SK-N-SH (cell line): Measurements from ENCODE around the gene OXT. TPM values are rescaled to one million over a fixed set of nuclear protein-coding genes. Genes with fewer than 3 reads are reported as not detected.

Experiments used
- CTCF ChIA-PET: fragments of 300-600, 350-600 bp; formaldehyde crosslinking; extraction: SDS; loops from one replicate; lab custom pipeline; 2021; lab: Yijun Ruan, JAX
- POLR2A ChIA-PET: fragments of 350-600 bp; sonication (Branson Sonifier 250); formaldehyde crosslinking; extraction: SDS; loops from one replicate; lab custom pipeline; 2020; ENCODE audit warnings: antibody characterized with exemption, inconsistent platforms; lab: Yijun Ruan, JAX
- DNase-seq: peaks from one replicate; pipeline ENCODE4 v3.0.0; 2012
- H2AFZ ChIP-seq: fragments of 200-600 bp; sonication (generic); 2 replicates; pipeline ENCODE4 v1.8.1; 2016; ENCODE audit warnings: antibody characterized with exemption, mild to moderate bottlenecking, low read depth
- H3F3A ChIP-seq: fragments of 200-600 bp; sonication (generic); replicated peaks from 2 replicates; pipeline ENCODE3; 2016; ENCODE audit warnings: antibody characterized with exemption, mild to moderate bottlenecking; ENCODE audit not compliant: insufficient read depth
- H3K27ac ChIP-seq, 2 experiments: fragments of 200-500 bp in 1 of 2; fragments of 200-600 bp in 1 of 2; sonication (Bioruptor generic) in 1 of 2; sonication (generic), shearing (Covaris generic) in 1 of 2; 2 replicates each; pipeline versions ENCODE4 v1.5.1 to v1.6.1; 2014 to 2016; ENCODE audit warnings: low read depth in 2 of 2, inconsistent platforms in 1 of 2, low read length in 1 of 2, mild to moderate bottlenecking in 1 of 2, mixed read lengths in 1 of 2
- H3K27me3 ChIP-seq: fragments of 200-600 bp; sonication (generic), shearing (Covaris generic); 2 replicates; pipeline ENCODE4 v1.6.1; 2016; ENCODE audit warnings: mixed run types; ENCODE audit not compliant: insufficient read depth
- H3K36me3 ChIP-seq, 2 experiments: fragments of 200-500 bp in 1 of 2; fragments of 200-600 bp in 1 of 2; sonication (Bioruptor generic) in 1 of 2; sonication (generic) in 1 of 2; replicated peaks in 1 of 2; 2 replicates each; pipeline versions ENCODE3 to v1.5.1; 2014 to 2016; ENCODE audit warnings: low read length in 1 of 2, mild to moderate bottlenecking in 1 of 2; ENCODE audit not compliant: insufficient read depth in 2 of 2, control insufficient read depth in 1 of 2
- H3K4me1 ChIP-seq, 2 experiments: fragments of 200-500 bp in 1 of 2; fragments of 200-600 bp in 1 of 2; sonication (Bioruptor generic) in 1 of 2; sonication (generic), shearing (Covaris generic) in 1 of 2; 2 replicates each; pipeline versions ENCODE4 v1.5.1 to v1.6.1; 2014 to 2016; ENCODE audit warnings: low read depth in 1 of 2, low read length in 1 of 2, mixed run types in 1 of 2; ENCODE audit not compliant: insufficient read depth in 2 of 2, control insufficient read depth in 1 of 2
- H3K4me2 ChIP-seq: fragments of 200-600 bp; sonication (generic), shearing (Covaris generic); 2 replicates; pipeline ENCODE4 v1.6.1; 2017; ENCODE audit warnings: mixed run types
- H3K4me3 ChIP-seq, 2 experiments: fragments of 200-500 bp in 1 of 2; fragments of 200-600 bp in 1 of 2; sonication (Bioruptor generic) in 1 of 2; sonication (generic), shearing (Covaris generic) in 1 of 2; 2 replicates each; pipeline versions ENCODE4 v1.5.1 to v1.8.1; 2014 to 2016; ENCODE audit warnings: low read depth in 2 of 2, inconsistent platforms in 1 of 2, low read length in 1 of 2, mild to moderate bottlenecking in 1 of 2, mixed read lengths in 1 of 2, moderate library complexity in 1 of 2
- H3K79me2 ChIP-seq: fragments of 200-600 bp; sonication (generic); 2 replicates; pipeline ENCODE4 v1.8.1; 2017; ENCODE audit warnings: mild to moderate bottlenecking; ENCODE audit not compliant: insufficient read depth
- H3K9ac ChIP-seq: fragments of 200-600 bp; sonication (generic); 2 replicates; pipeline ENCODE4 v1.6.1; 2017; ENCODE audit warnings: mixed run types
- H3K9me2 ChIP-seq: fragments of 200-600 bp; sonication (generic); 2 replicates; pipeline ENCODE4 v1.6.1; 2017; ENCODE audit warnings: mixed run types
- H3K9me3 ChIP-seq: fragments of 200-600 bp; sonication (generic); 2 replicates; pipeline ENCODE4 v1.6.1; 2017; ENCODE audit warnings: mixed run types, mild to moderate bottlenecking, moderate library complexity
- H4K20me1 ChIP-seq: fragments of 200-600 bp; sonication (generic); 2 replicates; pipeline ENCODE4 v1.6.1; 2017; ENCODE audit warnings: mild to moderate bottlenecking, mixed run types; ENCODE audit not compliant: insufficient read depth
- ELF1 ChIP-seq: IDR thresholded peaks from 2 replicates; pipeline ENCODE4 v1.4.0; 2012
- EZH2phosphoT487 ChIP-seq: fragments of 200-600 bp; sonication (generic); IDR thresholded peaks from 2 replicates; pipeline ENCODE4 v1.6.1; 2017; ENCODE audit warnings: low read depth, mixed run types, mild to moderate bottlenecking, antibody characterized with exemption, moderate library complexity, borderline replicate concordance
- FOSL2 ChIP-seq: IDR thresholded peaks from 2 replicates; pipeline ENCODE4 v1.4.0; 2012; ENCODE audit warnings: low read depth, mild to moderate bottlenecking, moderate library complexity, borderline replicate concordance
- FOXM1 ChIP-seq: IDR thresholded peaks from 2 replicates; pipeline ENCODE4 v1.4.0; 2012; ENCODE audit warnings: low read depth, mild to moderate bottlenecking
- GABPA ChIP-seq: IDR thresholded peaks from 2 replicates; pipeline ENCODE4 v1.4.0; 2012; ENCODE audit warnings: low read depth, mild to moderate bottlenecking
- GATA2 ChIP-seq: sonication (generic); formaldehyde crosslinking; IDR thresholded peaks from 2 replicates; pipeline ENCODE4 v1.5.0; 2020; ENCODE audit warnings: mild to moderate bottlenecking, missing genetic modification reagents
- MEF2A ChIP-seq: IDR thresholded peaks from 2 replicates; pipeline ENCODE4 v1.4.0; 2012; ENCODE audit warnings: low read depth, borderline replicate concordance
- NFIC ChIP-seq: IDR thresholded peaks from 2 replicates; pipeline ENCODE4 v1.4.0; 2012; ENCODE audit warnings: borderline replicate concordance
- RCOR1 ChIP-seq: fragments of 150-350 bp; IDR thresholded peaks from 2 replicates; pipeline ENCODE4 v1.6.1; 2017; ENCODE audit warnings: antibody characterized with exemption, low read length
- RFX5 ChIP-seq: IDR thresholded peaks from 2 replicates; pipeline ENCODE4 v1.6.1; 2012; ENCODE audit warnings: mild to moderate bottlenecking, improper control_type of control experiment, low read length
- SIN3A ChIP-seq: IDR thresholded peaks from 2 replicates; pipeline ENCODE4 v1.6.1; 2012; ENCODE audit warnings: low read depth, mild to moderate bottlenecking, low read length, moderate library complexity, borderline replicate concordance
- TCF12 ChIP-seq: IDR thresholded peaks from 2 replicates; pipeline ENCODE4 v1.4.0; 2012
- WGBS: methylation state at CpG from one replicate; pipeline ENCODE4 v1.1.6; 2017; ENCODE audit warnings: low lambda C conversion rate; 5-methylcytosine and 5-hydroxymethylcytosine counted together
- polyA plus RNA-seq, 3 experiments: library from polyadenylated mRNA; depleted of rRNA; stranded (reverse); fragments of >200 nt; gene quantifications; 2 replicates each; pipeline ENCODE4 v1.2.3, GENCODE V29; 2012
- TF ChIP-seq, protein P1 (sequence below): IDR thresholded peaks from 2 replicates; pipeline ENCODE4 v1.4.0; 2012; ENCODE audit warnings: low read depth, borderline replicate concordance
- TF ChIP-seq, protein P2 (sequence below): fragments of 200-600 bp; sonication (generic); IDR thresholded peaks from 2 replicates; pipeline ENCODE4 v1.6.1; 2017; ENCODE audit warnings: antibody characterized with exemption, mild to moderate bottlenecking, moderate library complexity
- TF ChIP-seq, protein P3 (sequence below): IDR thresholded peaks from 2 replicates; pipeline ENCODE4 v1.4.0; 2012; ENCODE audit warnings: low read depth, borderline replicate concordance
- TF ChIP-seq, protein P4 (sequence below): IDR thresholded peaks from 2 replicates; pipeline ENCODE4 v1.6.1; 2012; ENCODE audit warnings: mild to moderate bottlenecking, low read depth, low read length, moderate library complexity

Gene OXT
- polyA plus RNA-seq, 1 of the 3 experiments (the other 2 are of a cell fraction) = not detected

DNA sequence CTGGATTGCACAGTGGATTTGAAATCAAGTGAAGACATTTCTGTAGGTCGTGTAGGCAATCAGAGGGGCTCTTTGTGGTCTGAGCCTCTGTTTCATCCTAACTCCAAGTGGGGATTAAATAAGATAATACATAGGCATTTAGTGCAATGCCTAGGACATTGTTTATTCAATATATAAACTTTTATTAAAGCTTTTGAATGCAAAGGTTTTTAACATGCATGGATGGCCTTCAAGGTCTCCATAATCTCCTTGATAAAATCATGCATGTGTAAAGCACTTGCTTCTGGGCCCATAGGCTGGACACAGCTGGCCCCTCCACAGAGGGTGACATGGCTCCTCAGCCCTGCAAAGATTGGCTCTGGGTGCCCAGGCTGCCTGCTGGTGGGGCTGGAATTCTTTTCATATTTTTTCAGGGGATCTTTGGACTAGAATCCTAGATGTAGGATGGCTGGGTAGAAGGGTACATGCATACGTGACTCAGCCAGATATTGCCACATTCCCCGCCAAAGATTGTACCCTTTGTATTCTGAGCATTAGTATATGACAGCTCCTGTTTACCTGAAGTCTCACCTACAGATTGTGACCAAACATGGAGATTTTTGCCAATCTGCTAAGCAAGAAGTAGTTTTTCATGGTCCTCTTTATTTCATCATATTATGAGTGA is 32.1 kb downstream of the OXT start:
- no peaks in the 10 kb centered on the region for H3K9me2 ChIP-seq
- H3K9me3 ChIP-seq = no peaks in the 10 kb centered on the region
- H3K4me2 ChIP-seq = no peak overlapping the region
- POLR2A ChIA-PET = no interaction called here
- no peaks in the 10 kb centered on the region for H3K79me2 ChIP-seq
- peaks cover 0 to 3% of the 10 kb centered on the region in 2 experiments for H3K36me3 ChIP-seq
- H2AFZ ChIP-seq = no peak overlapping the region
- H3K4me1 ChIP-seq = no peaks in the 10 kb centered on the region
- TF ChIP-seq, protein P1, sequence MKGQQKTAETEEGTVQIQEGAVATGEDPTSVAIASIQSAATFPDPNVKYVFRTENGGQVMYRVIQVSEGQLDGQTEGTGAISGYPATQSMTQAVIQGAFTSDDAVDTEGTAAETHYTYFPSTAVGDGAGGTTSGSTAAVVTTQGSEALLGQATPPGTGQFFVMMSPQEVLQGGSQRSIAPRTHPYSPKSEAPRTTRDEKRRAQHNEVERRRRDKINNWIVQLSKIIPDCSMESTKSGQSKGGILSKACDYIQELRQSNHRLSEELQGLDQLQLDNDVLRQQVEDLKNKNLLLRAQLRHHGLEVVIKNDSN = no peak
- no peak for TF ChIP-seq GABPA
- TF ChIP-seq MEF2A = no peak
- TF ChIP-seq SIN3A = no peak
- TF ChIP-seq, protein P2, sequence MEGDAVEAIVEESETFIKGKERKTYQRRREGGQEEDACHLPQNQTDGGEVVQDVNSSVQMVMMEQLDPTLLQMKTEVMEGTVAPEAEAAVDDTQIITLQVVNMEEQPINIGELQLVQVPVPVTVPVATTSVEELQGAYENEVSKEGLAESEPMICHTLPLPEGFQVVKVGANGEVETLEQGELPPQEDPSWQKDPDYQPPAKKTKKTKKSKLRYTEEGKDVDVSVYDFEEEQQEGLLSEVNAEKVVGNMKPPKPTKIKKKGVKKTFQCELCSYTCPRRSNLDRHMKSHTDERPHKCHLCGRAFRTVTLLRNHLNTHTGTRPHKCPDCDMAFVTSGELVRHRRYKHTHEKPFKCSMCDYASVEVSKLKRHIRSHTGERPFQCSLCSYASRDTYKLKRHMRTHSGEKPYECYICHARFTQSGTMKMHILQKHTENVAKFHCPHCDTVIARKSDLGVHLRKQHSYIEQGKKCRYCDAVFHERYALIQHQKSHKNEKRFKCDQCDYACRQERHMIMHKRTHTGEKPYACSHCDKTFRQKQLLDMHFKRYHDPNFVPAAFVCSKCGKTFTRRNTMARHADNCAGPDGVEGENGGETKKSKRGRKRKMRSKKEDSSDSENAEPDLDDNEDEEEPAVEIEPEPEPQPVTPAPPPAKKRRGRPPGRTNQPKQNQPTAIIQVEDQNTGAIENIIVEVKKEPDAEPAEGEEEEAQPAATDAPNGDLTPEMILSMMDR = no peak
- TF ChIP-seq, protein P3, sequence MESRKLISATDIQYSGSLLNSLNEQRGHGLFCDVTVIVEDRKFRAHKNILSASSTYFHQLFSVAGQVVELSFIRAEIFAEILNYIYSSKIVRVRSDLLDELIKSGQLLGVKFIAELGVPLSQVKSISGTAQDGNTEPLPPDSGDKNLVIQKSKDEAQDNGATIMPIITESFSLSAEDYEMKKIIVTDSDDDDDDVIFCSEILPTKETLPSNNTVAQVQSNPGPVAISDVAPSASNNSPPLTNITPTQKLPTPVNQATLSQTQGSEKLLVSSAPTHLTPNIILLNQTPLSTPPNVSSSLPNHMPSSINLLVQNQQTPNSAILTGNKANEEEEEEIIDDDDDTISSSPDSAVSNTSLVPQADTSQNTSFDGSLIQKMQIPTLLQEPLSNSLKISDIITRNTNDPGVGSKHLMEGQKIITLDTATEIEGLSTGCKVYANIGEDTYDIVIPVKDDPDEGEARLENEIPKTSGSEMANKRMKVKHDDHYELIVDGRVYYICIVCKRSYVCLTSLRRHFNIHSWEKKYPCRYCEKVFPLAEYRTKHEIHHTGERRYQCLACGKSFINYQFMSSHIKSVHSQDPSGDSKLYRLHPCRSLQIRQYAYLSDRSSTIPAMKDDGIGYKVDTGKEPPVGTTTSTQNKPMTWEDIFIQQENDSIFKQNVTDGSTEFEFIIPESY = no peak
- TF ChIP-seq TCF12 = no peak
- no peak for TF ChIP-seq EZH2phosphoT487
- TF ChIP-seq RFX5 = no peak
- no peak for TF ChIP-seq FOSL2
- no peak for TF ChIP-seq RCOR1
- TF ChIP-seq, protein P4, sequence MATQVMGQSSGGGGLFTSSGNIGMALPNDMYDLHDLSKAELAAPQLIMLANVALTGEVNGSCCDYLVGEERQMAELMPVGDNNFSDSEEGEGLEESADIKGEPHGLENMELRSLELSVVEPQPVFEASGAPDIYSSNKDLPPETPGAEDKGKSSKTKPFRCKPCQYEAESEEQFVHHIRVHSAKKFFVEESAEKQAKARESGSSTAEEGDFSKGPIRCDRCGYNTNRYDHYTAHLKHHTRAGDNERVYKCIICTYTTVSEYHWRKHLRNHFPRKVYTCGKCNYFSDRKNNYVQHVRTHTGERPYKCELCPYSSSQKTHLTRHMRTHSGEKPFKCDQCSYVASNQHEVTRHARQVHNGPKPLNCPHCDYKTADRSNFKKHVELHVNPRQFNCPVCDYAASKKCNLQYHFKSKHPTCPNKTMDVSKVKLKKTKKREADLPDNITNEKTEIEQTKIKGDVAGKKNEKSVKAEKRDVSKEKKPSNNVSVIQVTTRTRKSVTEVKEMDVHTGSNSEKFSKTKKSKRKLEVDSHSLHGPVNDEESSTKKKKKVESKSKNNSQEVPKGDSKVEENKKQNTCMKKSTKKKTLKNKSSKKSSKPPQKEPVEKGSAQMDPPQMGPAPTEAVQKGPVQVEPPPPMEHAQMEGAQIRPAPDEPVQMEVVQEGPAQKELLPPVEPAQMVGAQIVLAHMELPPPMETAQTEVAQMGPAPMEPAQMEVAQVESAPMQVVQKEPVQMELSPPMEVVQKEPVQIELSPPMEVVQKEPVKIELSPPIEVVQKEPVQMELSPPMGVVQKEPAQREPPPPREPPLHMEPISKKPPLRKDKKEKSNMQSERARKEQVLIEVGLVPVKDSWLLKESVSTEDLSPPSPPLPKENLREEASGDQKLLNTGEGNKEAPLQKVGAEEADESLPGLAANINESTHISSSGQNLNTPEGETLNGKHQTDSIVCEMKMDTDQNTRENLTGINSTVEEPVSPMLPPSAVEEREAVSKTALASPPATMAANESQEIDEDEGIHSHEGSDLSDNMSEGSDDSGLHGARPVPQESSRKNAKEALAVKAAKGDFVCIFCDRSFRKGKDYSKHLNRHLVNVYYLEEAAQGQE = no peak
- TF ChIP-seq ELF1 = no peak
- no peak for TF ChIP-seq NFIC
- no peak for TF ChIP-seq FOXM1
- TF ChIP-seq GATA2 = no peak
- WGBS = 68% methylated on average over 3 of the region's 3 CpGs
- no peak for DNase-seq
- CTCF ChIA-PET = interaction anchor here (0.8 to 1.5 kb wide), 2 partner anchors 10 to 50 kb away, joined by 3 to 5 read pairs; no protein-coding TSS in a partner anchor
- no peaks in the 10 kb centered on the region for H3K27me3 ChIP-seq
- H3K9ac ChIP-seq = no peak overlapping the region
- no peak overlapping the region for H3K4me3 ChIP-seq
- H3K27ac ChIP-seq = no peak overlapping the region
- no peaks in the 10 kb centered on the region for H4K20me1 ChIP-seq
- H3F3A ChIP-seq = no peaks in the 10 kb centered on the region
